SK-N-SH treated with all-trans-retinoic acid at 6 μM for 48 hours (cell line): ENCODE data around the gene CHST8.
A peak's percentile ranks its signal among the peaks of the same experiment; 100 is the strongest.

ENCODE experiments used
- ATAC-seq: fragments of 200-7000 bp; cut with Tn5 transposase; 3 replicates; pipeline ENCODE4 v1.9.1; 2020; ENCODE audit warnings: mild to moderate bottlenecking, moderate library complexity
- ARNTL ChIP-seq: fragments of 450-650 bp; formaldehyde crosslinking; IDR thresholded peaks from 2 replicates; pipeline ENCODE4 v1.5.0; 2020; ENCODE audit warnings: low read depth, mild to moderate bottlenecking, moderate library complexity, borderline replicate concordance
- BACH2 ChIP-seq: fragments of 250-450 bp; sonication (Bioruptor Pico); IDR thresholded peaks from 2 replicates; pipeline ENCODE4 v1.9.0; 2021; ENCODE audit warnings: mild to moderate bottlenecking, borderline replicate concordance
- CREB5 ChIP-seq: fragments of 250-450 bp; sonication (Bioruptor Pico); IDR thresholded peaks from 2 replicates; pipeline ENCODE4 v1.5.1; 2020; ENCODE audit warnings: low read depth, mild to moderate bottlenecking, moderate library complexity
- CSDC2 ChIP-seq: fragments of 250-450 bp; sonication (Bioruptor Pico); IDR thresholded peaks from 2 replicates; pipeline ENCODE4 v1.5.0; 2020; ENCODE audit warnings: mild to moderate bottlenecking, moderate library complexity
- CSRNP3 ChIP-seq: fragments of 250-450 bp; sonication (Bioruptor Pico); IDR thresholded peaks from 2 replicates; pipeline ENCODE4 v1.5.1; 2021; ENCODE audit warnings: mild to moderate bottlenecking, moderate library complexity
- ESRRG ChIP-seq: fragments of 250-450 bp; sonication (Bioruptor Pico); IDR thresholded peaks from 2 replicates; pipeline ENCODE4 v1.6.1; 2021; ENCODE audit warnings: mild to moderate bottlenecking
- GLIS3 ChIP-seq: fragments of 250-450 bp; sonication (Bioruptor Pico); IDR thresholded peaks from 2 replicates; pipeline ENCODE4 v1.5.0; 2020; ENCODE audit warnings: mild to moderate bottlenecking, moderate library complexity
- ISL1 ChIP-seq: fragments of 250-450 bp; sonication (Bioruptor Pico); IDR thresholded peaks from 2 replicates; pipeline ENCODE4 v2.1.2; 2022; ENCODE audit warnings: mild to moderate bottlenecking, moderate library complexity
- PATZ1 ChIP-seq: fragments of 250-450 bp; sonication (Bioruptor Pico); IDR thresholded peaks from 2 replicates; pipeline ENCODE4 v1.8.0; 2020; ENCODE audit warnings: mild to moderate bottlenecking, moderate library complexity, borderline replicate concordance
- POU6F1 ChIP-seq: fragments of 250-450 bp; sonication (Bioruptor Pico); IDR thresholded peaks from 2 replicates; pipeline ENCODE4 v1.8.0; 2021; ENCODE audit warnings: low read depth, mild to moderate bottlenecking, moderate library complexity, borderline replicate concordance
- PPARA ChIP-seq: fragments of 250-450 bp; sonication (Bioruptor Pico); IDR thresholded peaks from 2 replicates; pipeline ENCODE4 v1.5.0; 2020; ENCODE audit warnings: mild to moderate bottlenecking, borderline replicate concordance
- SNAI2 ChIP-seq: fragments of 250-450 bp; sonication (Bioruptor Pico); IDR thresholded peaks from 2 replicates; pipeline ENCODE4 v1.5.0; 2020; ENCODE audit warnings: mild to moderate bottlenecking, moderate library complexity
- TOX ChIP-seq: fragments of 250-450 bp; sonication (Bioruptor Pico); IDR thresholded peaks from 2 replicates; pipeline ENCODE4 v1.8.0; 2021; ENCODE audit warnings: mild to moderate bottlenecking, moderate library complexity, borderline replicate concordance
- TSHZ2 ChIP-seq: fragments of 250-450 bp; sonication (Bioruptor Pico); IDR thresholded peaks from 2 replicates; pipeline ENCODE4 v1.5.0; 2020; ENCODE audit warnings: mild to moderate bottlenecking, moderate library complexity
- ZC3H10 ChIP-seq: fragments of 250-450 bp; sonication (Bioruptor Pico); IDR thresholded peaks from 2 replicates; pipeline ENCODE4 v1.5.1; 2021; ENCODE audit warnings: mild to moderate bottlenecking, moderate library complexity
- ZFP3 ChIP-seq: fragments of 250-450 bp; sonication (Bioruptor Pico); IDR thresholded peaks from 2 replicates; pipeline ENCODE4 v1.5.0; 2020; ENCODE audit warnings: mild to moderate bottlenecking, moderate library complexity
- ZFP30 ChIP-seq: fragments of 450-650 bp; formaldehyde crosslinking; IDR thresholded peaks from 2 replicates; pipeline ENCODE4 v1.5.0; 2022; ENCODE audit warnings: mild to moderate bottlenecking, moderate library complexity
- ZNF565 ChIP-seq: fragments of 450-650 bp; formaldehyde crosslinking; conservative IDR thresholded peaks from 2 replicates; pipeline ENCODE4 v1.5.0; 2020; ENCODE audit warnings: low read depth, mild to moderate bottlenecking, moderate library complexity
- ZNF70 ChIP-seq: fragments of 450-650 bp; formaldehyde crosslinking; IDR thresholded peaks from 2 replicates; pipeline ENCODE4 v1.5.0; 2020; ENCODE audit warnings: mild to moderate bottlenecking, moderate library complexity
- ZNF8 ChIP-seq: fragments of 450-650 bp; formaldehyde crosslinking; IDR thresholded peaks from 2 replicates; pipeline ENCODE4 v1.5.0; 2020; ENCODE audit warnings: mild to moderate bottlenecking, moderate library complexity

The CHST8 gene

GRCh38 chr19:33771384-33772101 lies 149.8 kb downstream of the CHST8 start:
- TF ChIP-seq ISL1 (CRISPR knock-in tag) (no peak), ZNF8 (CRISPR knock-in tag) (no peak), POU6F1 (CRISPR knock-in tag) (no peak), CSRNP3 (no peak), BACH2 (CRISPR knock-in tag) (no peak), PATZ1 (CRISPR knock-in tag) (no peak), ZFP30 (CRISPR knock-in tag) (no peak), GLIS3 (no peak), TOX (CRISPR knock-in tag) (no peak), ZNF70 (CRISPR knock-in tag) (no peak), ESRRG (CRISPR knock-in tag) (no peak), ZFP3 (CRISPR knock-in tag) (no peak), ARNTL (CRISPR knock-in tag) (no peak), TSHZ2 (CRISPR knock-in tag) (no peak), SNAI2 (CRISPR knock-in tag) (no peak), CREB5 (CRISPR knock-in tag) (no peak), CSDC2 (CRISPR knock-in tag) (no peak)
- ATAC-seq: peak; percentile 92

- no peak for ATAC-seq
- TF ChIP-seq SNAI2 (CRISPR knock-in tag) (no peak), ZFP3 (CRISPR knock-in tag) (no peak), CREB5 (CRISPR knock-in tag) (no peak), ZC3H10 (CRISPR knock-in tag) (no peak), ARNTL (CRISPR knock-in tag) (no peak), ZNF70 (CRISPR knock-in tag) (no peak), ZNF565 (no peak), GLIS3 (no peak), PATZ1 (CRISPR knock-in tag) (no peak), TOX (CRISPR knock-in tag) (no peak), POU6F1 (CRISPR knock-in tag) (no peak), CSDC2 (CRISPR knock-in tag) (no peak), PPARA (no peak)
These were observed 150.5 kb downstream of the CHST8 start for GRCh38 chr19:33772102-33772857.
